Activated CD4-positive, alpha-beta T cell treated with anti-CD3 and anti-CD28 coated beads for 36 hours (primary cell): Measurements from ENCODE around the gene UPB1. TPM values are rescaled to one million over a fixed set of nuclear protein-coding genes. Genes with fewer than 3 reads are reported as not detected.

Experiments used
- ATAC-seq: fragments of 200-7000 bp; cut with Tn5 transposase; one replicate; pipeline ENCODE4 v1.10.0; 2021; ENCODE audit warnings: mild to moderate bottlenecking, moderate library complexity
- CTCF ChIA-PET: fragments of 350-600 bp; sonication (Branson Sonifier 250); formaldehyde crosslinking; loops from one replicate; lab custom pipeline; 2021; ENCODE audit warnings: antibody characterized with exemption; lab: Charles Lee
- POLR2A ChIA-PET: fragments of 350-600 bp; sonication (Branson Sonifier 250); formaldehyde crosslinking; loops from one replicate; lab custom pipeline; 2021; ENCODE audit warnings: antibody characterized with exemption, inconsistent platforms; lab: Charles Lee
- DNase-seq: peaks from one replicate; pipeline ENCODE4 v3.0.0-alpha.2; 2020
- H3K27ac Mint-ChIP-seq: one replicate; pipeline ENCODE4 v1.8.0; 2021; ENCODE audit warnings: mixed read lengths
- H3K27me3 Mint-ChIP-seq: one replicate; pipeline ENCODE4 v1.8.0; 2021; ENCODE audit warnings: mixed read lengths
- H3K36me3 Mint-ChIP-seq: one replicate; pipeline ENCODE4 v1.8.0; 2021; ENCODE audit warnings: low read depth, mixed read lengths
- H3K4me1 Mint-ChIP-seq: one replicate; pipeline ENCODE4 v1.8.0; 2021; ENCODE audit warnings: mixed read lengths
- H3K4me3 Mint-ChIP-seq: one replicate; pipeline ENCODE4 v1.8.0; 2021; ENCODE audit warnings: mild to moderate bottlenecking, moderate library complexity, mixed read lengths
- H3K9me3 Mint-ChIP-seq: one replicate; pipeline ENCODE4 v1.8.0; 2021; ENCODE audit warnings: low read depth, mixed read lengths
- intact Hi-C, 2 experiments: fragments of 100-400 bp; cut with DNase I in 1 of 2; cut with micrococcal nuclease in 1 of 2; formaldehyde crosslinking; loops; one replicate each; pipeline versions ENCODE4 v1.14.2 to v1.15.1; 2022 to 2024; cut with DNase I, micrococcal nuclease
- total RNA-seq, 2 experiments: library from RNA; stranded (reverse); gene quantifications; one replicate each; pipeline ENCODE4 v1.2.3, GENCODE V29; 2021

UPB1 gene
- total RNA-seq, 2 experiments from 2014 or later, result 0.16 to 0.28 TPM

- Mint-ChIP-seq H3K4me3 (no peak overlapping the region), H3K27me3 (no peaks in the 10 kb centered on the region), H3K4me1 (peaks cover 10% of the 10 kb centered on the region), H3K36me3 (no peaks in the 10 kb centered on the region), H3K9me3 (no peaks in the 10 kb centered on the region), H3K27ac (no peak overlapping the region)
- no peak for ATAC-seq
- POLR2A ChIA-PET, result no interaction called here
- intact Hi-C loops, result no loop called here
- no peak for DNase-seq
- CTCF ChIA-PET, result interaction anchor here (1.0 kb wide), 1 partner anchor 18 kb away, joined by 3 read pairs; no protein-coding TSS in a partner anchor
Observed at GRCh38 chr22:24515027-24515338, 19.9 kb downstream of the UPB1 start.

- CTCF ChIA-PET, result interaction anchor here (0.6 kb wide), 1 partner anchor 186 kb away, joined by 3 read pairs; no protein-coding TSS in a partner anchor
- Mint-ChIP-seq H3K4me1 (peaks cover 3% of the 10 kb centered on the region), H3K4me3 (no peak overlapping the region), H3K27ac (no peak overlapping the region), H3K9me3 (no peaks in the 10 kb centered on the region), H3K36me3 (no peaks in the 10 kb centered on the region), H3K27me3 (no peaks in the 10 kb centered on the region)
- POLR2A ChIA-PET, result no interaction called here
- intact Hi-C loops, result no loop called here
- DNase-seq (no peak), ATAC-seq (no peak)
Observed at GRCh38 chr22:24516301-24516737, 21.2 kb downstream of the UPB1 start.

GRCh38 chr22:24517446-24517845, 22.3 kb downstream of the UPB1 start:
- DNase-seq, result no peak
- intact Hi-C loops, result no loop called here
- Mint-ChIP-seq H3K27ac (no peak overlapping the region), H3K4me3 (no peak overlapping the region), H3K9me3 (no peaks in the 10 kb centered on the region), H3K27me3 (no peaks in the 10 kb centered on the region), H3K4me1 (peaks cover 2% of the 10 kb centered on the region), H3K36me3 (no peaks in the 10 kb centered on the region)
- no peak for ATAC-seq
- ChIA-PET CTCF (interaction anchor here (0.6 to 1.0 kb wide), 2 partner anchors 13 to 91 kb away, joined by 3 to 4 read pairs; no protein-coding TSS in a partner anchor), POLR2A (no interaction called here)

GRCh38 chr22:24518228-24518627, 23.1 kb downstream of the UPB1 start:
- no peak overlapping the region for H3K27ac Mint-ChIP-seq
- DNase-seq (no peak), ATAC-seq (no peak)
- intact Hi-C loops, result no loop called here
- H3K4me1 Mint-ChIP-seq, result peaks cover 2% of the 10 kb centered on the region
- H3K36me3 Mint-ChIP-seq, result no peaks in the 10 kb centered on the region
- no peaks in the 10 kb centered on the region for H3K9me3 Mint-ChIP-seq
- H3K27me3 Mint-ChIP-seq, result no peaks in the 10 kb centered on the region
- no peak overlapping the region for H3K4me3 Mint-ChIP-seq
- CTCF ChIA-PET, result interaction anchor here (0.6 to 1.2 kb wide), 4 partner anchors 12 to 97 kb away, joined by 3 to 4 read pairs (median 3); no protein-coding TSS in a partner anchor
- POLR2A ChIA-PET, result interaction anchor here (0.7 kb wide), 1 partner anchor 19 kb away, joined by 3 read pairs; no protein-coding TSS in a partner anchor

GRCh38 chr22:24518771-24519485, 23.8 kb downstream of the UPB1 start:
- peaks cover 2% of the 10 kb centered on the region for H3K4me1 Mint-ChIP-seq
- no peak overlapping the region for H3K4me3 Mint-ChIP-seq
- no peak for DNase-seq
- no peaks in the 10 kb centered on the region for H3K9me3 Mint-ChIP-seq
- H3K27me3 Mint-ChIP-seq, result no peaks in the 10 kb centered on the region
- ATAC-seq, result no peak
- CTCF ChIA-PET, result interaction anchor here (0.7 to 1.2 kb wide), 3 partner anchors 16 to 97 kb away, joined by 3 read pairs; no protein-coding TSS in a partner anchor
- H3K27ac Mint-ChIP-seq, result no peak overlapping the region
- POLR2A ChIA-PET, result no interaction called here
- H3K36me3 Mint-ChIP-seq, result no peaks in the 10 kb centered on the region
- intact Hi-C loops, result no loop called here

GRCh38 chr22:24519496-24519895, 24.4 kb downstream of the UPB1 start:
- ChIA-PET CTCF (no interaction called here), POLR2A (no interaction called here)
- intact Hi-C loops, result no loop called here

GRCh38 chr22:24521791-24522245, 26.7 kb downstream of the UPB1 start:
- CTCF ChIA-PET, result interaction anchor here (0.6 to 2.1 kb wide), 10 partner anchors 25 to 295 kb away, joined by 3 to 12 read pairs (median 4); partner anchors contain the start of gene ADORA2A
- H3K27me3 Mint-ChIP-seq, result no peaks in the 10 kb centered on the region
- no peak overlapping the region for H3K27ac Mint-ChIP-seq
- no peaks in the 10 kb centered on the region for H3K36me3 Mint-ChIP-seq
- intact Hi-C loops, result loop anchor here (1.0 to 10.0 kb wide), 4 partner anchors 99 to 337 kb away; partner anchors contain the start of gene SUSD2 (in 1 of the 2)
- POLR2A ChIA-PET, result no interaction called here
- peak; percentile 84 for ATAC-seq
- H3K4me3 Mint-ChIP-seq, result no peak overlapping the region
- peak; percentile 73 for DNase-seq
- peaks cover 8% of the 10 kb centered on the region for H3K4me1 Mint-ChIP-seq
- no peaks in the 10 kb centered on the region for H3K9me3 Mint-ChIP-seq

More at GRCh38 chr22:24519496-24519895, 24.4 kb downstream of the UPB1 start:
- H3K4me3 Mint-ChIP-seq, result no peak overlapping the region
- DNase-seq (no peak), ATAC-seq (no peak)
- no peaks in the 10 kb centered on the region for H3K9me3 Mint-ChIP-seq
- no peaks in the 10 kb centered on the region for H3K36me3 Mint-ChIP-seq
- H3K27ac Mint-ChIP-seq, result no peak overlapping the region
- H3K27me3 Mint-ChIP-seq, result no peaks in the 10 kb centered on the region
- H3K4me1 Mint-ChIP-seq, result peaks cover 2% of the 10 kb centered on the region

- Mint-ChIP-seq H3K4me1 (peaks cover 8% of the 10 kb centered on the region), H3K36me3 (no peaks in the 10 kb centered on the region), H3K27me3 (no peaks in the 10 kb centered on the region), H3K4me3 (no peak overlapping the region), H3K27ac (no peak overlapping the region), H3K9me3 (no peaks in the 10 kb centered on the region)
- no peak for DNase-seq
- ChIA-PET CTCF (interaction anchor here (0.7 to 2.1 kb wide), 4 partner anchors 98 to 388 kb away, joined by 3 to 7 read pairs (median 3); no protein-coding TSS in a partner anchor), POLR2A (no interaction called here)
- intact Hi-C loops, result loop anchor here in 1 of 2 experiments (2.0 to 10.0 kb wide), 2 partner anchors 103 to 339 kb away; partner anchors contain the start of gene SUSD2
- ATAC-seq, result no peak
Observed at GRCh38 chr22:24523873-24524272, 28.7 kb downstream of the UPB1 start.

GRCh38 chr22:24525416-24526037, 30.4 kb downstream of the UPB1 start:
- no peaks in the 10 kb centered on the region for H3K36me3 Mint-ChIP-seq
- no peak overlapping the region for H3K4me3 Mint-ChIP-seq
- no peak overlapping the region for H3K27ac Mint-ChIP-seq
- no peaks in the 10 kb centered on the region for H3K9me3 Mint-ChIP-seq
- ATAC-seq (peak; percentile 92), DNase-seq (peak; percentile 90)
- ChIA-PET CTCF (interaction anchor here (0.7 to 2.4 kb wide), 15 partner anchors 11 to 336 kb away, joined by 3 to 10 read pairs (median 3); no protein-coding TSS in a partner anchor), POLR2A (no interaction called here)
- no peaks in the 10 kb centered on the region for H3K27me3 Mint-ChIP-seq
- H3K4me1 Mint-ChIP-seq, result peaks cover 8% of the 10 kb centered on the region
- intact Hi-C loops, result loop anchor here (1.0 to 10.0 kb wide), 8 partner anchors 30 to 341 kb away; partner anchors contain the start of genes GUCD1 (in 1 of the 2), SNRPD3 (in 1 of the 2), SPECC1L (in 1 of the 2) and SUSD2 (in 1 of the 2)

GRCh38 chr22:24526191-24526590, 31.1 kb downstream of the UPB1 start:
- ChIA-PET CTCF (interaction anchor here (0.7 to 2.4 kb wide), 16 partner anchors 11 to 337 kb away, joined by 3 to 10 read pairs (median 3); no protein-coding TSS in a partner anchor), POLR2A (no interaction called here)
- no peak for DNase-seq
- H3K9me3 Mint-ChIP-seq, result no peaks in the 10 kb centered on the region
- intact Hi-C loops, result loop anchor here (5.0 to 10.0 kb wide), 3 partner anchors 254 to 341 kb away; partner anchors contain the start of genes SPECC1L (in 1 of the 2) and SUSD2 (in 1 of the 2)
- H3K27ac Mint-ChIP-seq, result no peak overlapping the region
- no peaks in the 10 kb centered on the region for H3K36me3 Mint-ChIP-seq
- ATAC-seq, result no peak
- no peak overlapping the region for H3K4me3 Mint-ChIP-seq
- H3K4me1 Mint-ChIP-seq, result peaks cover 8% of the 10 kb centered on the region
- no peaks in the 10 kb centered on the region for H3K27me3 Mint-ChIP-seq

GRCh38 chr22:24529898-24530297, 34.8 kb downstream of the UPB1 start:
- H3K4me3 Mint-ChIP-seq, result no peak overlapping the region
- DNase-seq, result no peak
- POLR2A ChIA-PET, result interaction anchor here (0.7 kb wide), 1 partner anchor 23 kb away, joined by 4 read pairs; no protein-coding TSS in a partner anchor
- intact Hi-C loops, result loop anchor here (5.0 to 10.0 kb wide), 3 partner anchors 258 to 345 kb away; partner anchors contain the start of genes SPECC1L (in 1 of the 2) and SUSD2 (in 1 of the 2)
- CTCF ChIA-PET, result interaction anchor here (0.8 to 1.6 kb wide), 7 partner anchors 12 to 209 kb away, joined by 3 to 4 read pairs (median 3); partner anchors contain the start of gene ADORA2A
- no peaks in the 10 kb centered on the region for H3K36me3 Mint-ChIP-seq
- H3K9me3 Mint-ChIP-seq, result no peaks in the 10 kb centered on the region
- H3K4me1 Mint-ChIP-seq, result peaks cover 5% of the 10 kb centered on the region
- no peak overlapping the region for H3K27ac Mint-ChIP-seq
- no peaks in the 10 kb centered on the region for H3K27me3 Mint-ChIP-seq
- ATAC-seq, result no peak
